GM21381 (cell line): Measurements from ENCODE around the gene MAP2.

Experiments
- ATAC-seq: cut with Tn5 transposase; IDR thresholded peaks from one replicate; pipeline ENCODE4 v1.9.1; 2021; ENCODE audit warnings: mild to moderate bottlenecking, moderate library complexity; ENCODE audit not compliant: unreplicated experiment

Gene MAP2

DNA sequence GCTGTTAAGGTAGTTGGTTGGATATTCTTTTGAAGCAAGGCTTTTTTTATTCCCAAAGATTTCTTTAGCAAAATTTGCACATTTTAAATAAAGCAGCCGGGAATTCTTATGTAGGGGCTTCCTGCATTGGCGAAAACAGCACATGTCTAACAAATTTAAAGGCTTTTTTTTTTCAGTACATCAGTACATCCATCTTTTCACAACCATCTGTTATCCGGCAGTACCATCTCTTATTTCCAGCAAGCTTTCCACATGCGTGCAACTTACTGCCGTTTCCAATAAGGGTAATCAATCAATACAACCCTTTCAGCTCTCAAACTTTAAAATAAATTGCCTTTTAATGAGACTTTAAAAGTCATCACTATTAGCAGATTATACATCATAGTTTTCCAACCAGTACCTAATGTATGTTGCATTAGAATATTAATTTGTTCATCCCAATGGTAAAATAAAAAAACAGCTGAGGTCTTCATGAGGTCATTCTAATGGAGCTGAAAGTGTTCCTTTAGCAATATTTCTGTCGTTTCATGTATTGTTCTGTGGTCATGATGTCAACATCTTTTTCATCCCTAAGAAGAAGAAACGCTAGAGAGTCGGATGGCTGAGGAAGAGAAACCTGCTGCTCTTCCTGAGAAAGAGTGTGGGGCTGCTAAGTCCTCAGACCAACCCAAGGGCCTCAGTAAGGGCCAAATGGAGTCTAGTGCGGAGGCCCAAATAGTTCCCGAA is 266.3 kb downstream of the MAP2 start:
- ATAC-seq = no peak

DNA sequence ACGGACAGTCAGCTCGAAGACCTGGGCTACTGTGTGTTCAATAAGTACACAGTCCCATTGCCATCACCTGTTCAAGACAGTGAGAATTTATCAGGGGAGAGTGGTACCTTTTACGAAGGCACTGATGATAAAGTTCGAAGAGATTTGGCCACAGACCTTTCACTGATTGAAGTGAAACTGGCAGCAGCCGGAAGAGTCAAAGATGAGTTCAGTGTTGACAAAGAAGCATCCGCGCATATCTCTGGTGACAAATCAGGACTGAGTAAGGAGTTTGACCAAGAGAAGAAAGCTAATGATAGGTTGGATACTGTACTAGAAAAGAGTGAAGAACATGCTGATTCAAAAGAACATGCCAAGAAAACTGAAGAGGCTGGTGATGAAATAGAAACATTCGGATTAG is 270.9 kb downstream of the MAP2 start:
- no peak for ATAC-seq

DNA sequence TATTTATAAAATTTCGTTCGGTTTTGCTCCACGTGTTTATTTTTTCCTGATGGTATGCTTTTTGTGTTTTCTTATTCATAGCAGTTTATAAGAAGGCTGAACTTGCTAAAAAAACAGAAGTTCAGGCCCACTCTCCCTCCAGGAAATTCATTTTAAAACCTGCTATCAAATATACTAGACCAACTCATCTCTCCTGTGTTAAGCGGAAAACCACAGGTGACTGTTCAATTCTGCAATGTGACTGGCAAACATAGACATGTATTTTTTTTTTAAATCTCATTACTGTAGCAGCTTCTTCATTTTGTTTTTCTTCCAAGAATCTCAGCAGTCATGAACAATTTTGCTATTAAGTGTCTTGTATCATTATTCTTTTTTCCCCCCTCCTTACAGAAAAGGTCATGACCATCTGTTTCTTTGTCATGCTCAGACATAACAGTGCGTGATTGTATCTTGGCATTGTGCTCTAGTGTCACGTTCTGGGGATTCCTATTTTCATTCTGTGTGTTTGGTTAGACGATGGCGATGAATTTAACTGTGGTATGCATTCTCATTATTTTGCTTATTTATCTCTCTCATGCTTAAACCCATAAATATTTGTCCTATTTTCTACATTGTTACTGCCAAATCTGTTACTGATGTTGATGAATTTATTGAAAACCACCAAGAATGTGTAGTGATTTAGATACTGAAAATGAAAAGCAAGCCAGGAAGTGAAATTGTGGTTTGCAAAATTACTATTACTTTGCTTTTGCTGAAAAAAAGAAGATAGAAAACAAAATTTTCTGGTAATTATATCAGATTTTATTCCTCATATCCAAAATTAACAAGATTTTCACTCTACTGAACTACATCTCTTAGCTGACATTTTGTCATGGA is 273.2 kb downstream of the MAP2 start:
- ATAC-seq = peak; percentile 60

DNA sequence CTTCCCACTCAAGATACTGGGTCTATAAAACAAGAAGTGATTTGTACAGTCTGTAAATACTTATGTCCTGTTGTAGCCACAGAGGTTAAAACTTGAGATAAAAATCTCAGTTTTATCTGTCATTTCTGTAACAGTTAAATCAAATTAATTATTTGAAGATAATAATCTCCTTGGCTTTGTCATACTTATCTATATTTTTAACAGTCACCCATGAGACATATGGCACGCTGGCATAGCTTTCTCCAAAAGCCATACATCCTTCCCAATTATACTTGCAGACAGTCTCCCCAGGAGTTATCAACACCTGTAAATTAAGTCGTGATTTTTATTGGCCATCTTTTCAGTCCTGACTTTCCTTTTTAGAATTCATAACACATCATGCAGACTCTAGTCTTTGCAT is 278.9 kb downstream of the MAP2 start:
- no peak for ATAC-seq

DNA sequence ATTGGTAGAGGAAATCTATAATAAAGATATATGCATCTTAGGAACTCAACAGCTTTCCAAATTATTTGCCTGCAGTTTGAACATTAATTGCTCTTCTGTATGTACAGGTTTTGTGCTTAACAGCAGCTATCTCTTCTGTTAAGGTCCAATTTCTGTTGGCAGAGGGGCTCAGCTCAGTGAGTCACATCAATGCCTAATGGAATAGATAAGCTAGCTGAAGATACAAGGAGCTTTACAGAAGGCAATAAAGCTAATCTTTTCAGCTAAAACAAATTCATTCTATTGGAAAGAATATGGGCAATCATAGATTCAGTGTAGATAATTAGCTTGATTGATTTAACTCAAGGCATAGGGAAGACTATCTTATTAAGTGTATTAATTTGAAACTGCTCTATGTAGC is 289.4 kb downstream of the MAP2 start:
- ATAC-seq = no peak

DNA sequence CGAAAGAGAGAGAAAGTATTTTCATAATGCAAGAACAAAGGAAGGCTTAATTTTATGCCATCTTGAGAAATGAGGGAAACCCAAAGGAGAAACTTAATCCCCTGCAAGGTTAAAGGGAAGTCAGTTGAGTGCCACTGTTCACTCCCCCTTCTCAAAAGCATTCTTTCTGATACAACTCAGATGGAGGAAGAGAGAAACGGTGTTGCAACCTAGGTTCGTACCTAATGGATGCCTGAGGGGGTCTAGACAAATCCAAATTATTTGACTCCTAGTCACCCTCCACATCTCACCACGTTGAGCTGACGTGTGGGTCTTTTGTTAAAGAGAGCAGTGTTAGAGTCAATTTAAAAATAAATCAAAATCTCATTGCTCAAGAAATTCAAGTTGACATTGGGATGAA is 295.2 kb downstream of the MAP2 start:
- ATAC-seq = no peak

DNA sequence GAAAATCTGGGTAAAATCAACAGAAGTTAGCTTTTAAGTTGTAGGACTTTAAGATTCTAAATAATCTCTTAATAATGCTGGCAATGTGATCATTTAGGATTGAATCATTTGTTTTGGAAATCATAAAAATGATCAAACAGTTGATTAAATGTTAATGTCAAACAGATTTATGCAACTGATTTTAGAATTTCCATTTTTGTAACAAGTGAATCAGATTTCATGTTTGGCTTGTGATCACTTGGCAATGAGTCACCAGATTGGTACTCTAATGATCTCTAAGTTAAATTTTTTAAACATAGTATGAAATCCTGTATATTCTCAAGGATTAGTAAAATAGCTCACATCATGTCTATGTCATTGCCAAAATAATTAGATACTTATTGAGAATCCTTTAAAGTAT is 297.6 kb downstream of the MAP2 start:
- ATAC-seq = no peak

DNA sequence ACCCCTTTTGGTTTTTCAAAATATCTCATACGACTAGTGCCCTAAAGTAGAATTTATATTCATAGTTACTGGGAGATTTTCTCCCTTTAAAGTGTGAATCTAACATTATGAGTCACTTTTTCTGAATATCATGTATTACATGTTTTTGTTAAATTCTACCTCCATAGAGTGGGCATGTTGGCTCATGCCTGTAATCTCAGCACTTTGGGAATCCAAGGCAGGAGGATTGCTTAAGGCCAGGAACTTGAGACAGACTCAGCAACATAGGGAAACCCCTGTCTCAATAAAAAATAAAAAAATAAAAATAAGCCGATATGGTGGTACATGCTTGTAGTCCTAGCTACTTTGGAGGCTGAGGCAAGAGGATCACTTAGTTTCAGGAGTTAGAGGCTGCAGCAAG is 302.5 kb downstream of the MAP2 start:
- ATAC-seq = no peak

DNA sequence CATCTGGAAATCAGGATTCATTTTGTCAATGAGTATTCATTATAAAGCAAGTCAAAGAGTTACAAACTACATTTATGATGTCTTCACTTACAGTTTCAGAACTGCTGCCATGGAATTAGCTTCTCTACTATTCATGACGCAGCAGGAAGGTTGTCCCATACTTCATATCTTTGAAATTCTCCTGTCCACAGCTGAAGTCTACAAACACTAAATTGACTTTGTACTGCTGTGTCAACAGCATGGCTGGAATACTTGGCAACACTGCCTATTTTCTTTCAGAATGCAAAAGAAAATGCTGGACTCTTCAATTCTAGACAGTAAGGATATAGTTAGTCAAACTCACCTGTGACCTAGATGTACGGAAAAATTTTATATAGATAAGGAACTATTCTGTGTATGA is 303.2 kb downstream of the MAP2 start:
- no peak for ATAC-seq

DNA sequence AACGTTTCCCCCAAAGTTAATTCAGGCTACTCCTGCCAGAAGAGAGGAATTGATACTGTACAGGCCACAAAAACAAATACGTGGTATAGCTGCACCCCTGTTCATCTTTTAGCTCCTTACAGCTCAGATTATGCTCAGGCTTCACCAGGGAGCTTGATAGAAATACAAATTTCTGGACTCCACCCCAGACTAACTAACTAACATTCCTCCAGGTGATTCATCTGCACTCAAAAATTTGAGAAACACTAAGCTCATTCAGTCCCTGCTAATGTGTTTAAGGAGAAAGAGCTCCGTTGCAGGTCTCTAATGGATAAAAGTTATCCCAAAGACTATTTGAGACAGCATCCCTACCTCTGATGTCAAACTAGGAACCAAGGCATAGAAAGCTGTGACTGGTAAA is 311.0 kb downstream of the MAP2 start:
- ATAC-seq = no peak

DNA sequence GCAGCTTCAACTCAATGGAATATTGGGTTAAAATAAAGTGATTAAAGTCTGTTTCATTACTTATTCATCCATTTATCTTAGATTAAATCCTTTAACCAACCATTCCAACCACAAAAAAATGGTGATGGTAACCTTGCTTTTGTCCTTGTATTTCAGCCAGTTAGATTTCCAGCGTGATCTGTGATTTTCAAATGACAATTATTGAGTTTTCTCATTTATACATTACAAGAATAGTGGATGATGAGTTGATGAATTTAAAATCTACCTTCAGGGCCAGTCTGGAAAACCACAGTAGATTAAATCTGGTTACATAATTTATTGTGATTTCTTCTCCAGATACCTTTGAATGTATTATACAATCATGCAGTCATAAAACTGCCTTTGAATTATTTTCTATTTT is 318.1 kb downstream of the MAP2 start:
- no peak for ATAC-seq

DNA sequence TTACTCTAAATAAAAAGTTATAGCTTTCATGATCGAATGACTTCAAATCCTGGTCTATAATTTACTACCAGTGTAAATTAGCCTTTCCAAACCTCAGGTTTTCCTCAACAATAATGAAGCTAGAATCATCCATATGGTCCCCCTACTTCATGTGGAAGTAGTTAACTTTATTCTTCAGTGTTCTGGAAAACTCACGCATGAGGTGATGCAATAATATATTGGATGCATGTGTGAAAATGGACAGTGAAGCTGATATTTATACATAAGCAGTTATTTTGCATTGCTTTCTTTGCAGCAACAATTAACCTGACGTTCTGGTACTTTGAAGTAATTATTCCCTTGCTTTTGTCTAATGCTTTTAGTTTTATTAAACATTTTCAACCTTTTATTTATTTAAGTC is 329.2 kb downstream of the MAP2 start:
- ATAC-seq = no peak

DNA sequence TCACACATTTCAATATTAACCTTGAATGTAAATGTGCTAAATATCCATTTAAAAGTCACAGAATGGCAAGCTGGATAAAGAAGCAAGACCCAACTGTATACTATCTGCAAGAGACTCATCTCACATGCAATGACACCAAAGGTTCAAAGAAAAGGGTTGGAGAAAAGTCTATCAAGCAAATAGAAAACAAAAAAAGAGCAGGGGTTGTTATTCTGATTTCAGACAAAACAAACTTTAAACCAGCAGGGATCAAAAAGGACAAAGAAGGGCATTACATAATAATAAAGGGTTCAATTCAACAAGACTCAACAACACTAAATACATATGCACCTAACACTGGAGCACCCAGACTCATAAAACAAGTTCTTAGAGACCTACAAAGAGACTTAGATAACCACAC is 333.3 kb downstream of the MAP2 start:
- no peak for ATAC-seq

DNA sequence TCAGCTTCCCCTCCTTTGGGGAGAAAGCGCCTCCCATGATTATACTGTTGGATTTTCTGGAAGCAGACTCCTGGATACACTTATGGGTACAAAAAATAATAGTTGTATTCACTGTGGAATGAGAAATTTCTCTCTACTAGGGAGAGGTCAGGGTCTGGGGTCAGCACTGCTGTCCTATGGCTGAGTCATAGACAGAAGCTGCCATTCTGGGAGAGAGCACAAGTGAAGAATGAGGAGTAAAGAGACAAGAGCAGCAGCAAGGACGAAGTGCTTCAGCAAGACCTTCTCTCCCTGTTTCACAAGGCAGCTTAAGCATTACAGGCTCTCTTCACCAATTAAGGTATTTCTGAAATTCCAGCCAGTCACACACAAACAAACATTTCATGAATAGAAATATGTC is 337.7 kb downstream of the MAP2 start:
- ATAC-seq = no peak

DNA sequence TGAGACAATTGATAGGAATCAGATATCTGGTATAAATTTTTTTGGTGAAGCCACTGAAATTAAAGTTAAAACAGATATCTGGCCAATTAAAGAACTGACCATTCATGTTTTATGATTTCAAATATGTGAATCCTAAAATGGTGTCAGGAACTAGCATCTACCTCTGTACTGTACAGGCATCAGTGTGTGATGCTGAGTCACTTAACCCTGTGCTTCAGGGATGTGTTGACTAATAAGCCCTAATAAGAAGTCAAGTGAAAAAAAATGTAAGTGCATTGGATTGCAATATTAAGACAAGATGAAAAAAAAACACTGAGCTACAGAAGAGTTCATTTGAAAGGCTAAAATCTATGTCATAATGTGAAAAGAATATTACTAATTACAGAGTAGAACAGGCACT is 338.7 kb downstream of the MAP2 start:
- ATAC-seq = no peak

DNA sequence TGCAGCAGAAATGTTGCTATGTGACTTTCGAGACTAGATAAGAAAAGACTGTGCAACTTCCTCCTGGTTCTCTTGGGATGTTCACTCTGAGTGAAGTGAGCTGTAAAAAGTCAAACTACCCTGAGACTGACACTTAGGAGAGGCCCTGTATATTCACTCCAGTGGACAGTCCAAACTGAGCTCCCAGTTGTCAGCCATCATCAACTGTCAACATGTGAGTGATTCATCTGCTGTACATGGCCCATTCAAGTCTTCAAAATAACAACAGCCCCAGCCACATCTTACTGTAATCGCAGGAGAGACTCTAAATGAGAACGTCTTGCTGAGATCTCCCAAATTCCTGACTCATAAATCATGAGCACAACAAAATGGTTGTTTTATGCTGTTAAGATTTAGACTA is 339.3 kb downstream of the MAP2 start:
- ATAC-seq = no peak

DNA sequence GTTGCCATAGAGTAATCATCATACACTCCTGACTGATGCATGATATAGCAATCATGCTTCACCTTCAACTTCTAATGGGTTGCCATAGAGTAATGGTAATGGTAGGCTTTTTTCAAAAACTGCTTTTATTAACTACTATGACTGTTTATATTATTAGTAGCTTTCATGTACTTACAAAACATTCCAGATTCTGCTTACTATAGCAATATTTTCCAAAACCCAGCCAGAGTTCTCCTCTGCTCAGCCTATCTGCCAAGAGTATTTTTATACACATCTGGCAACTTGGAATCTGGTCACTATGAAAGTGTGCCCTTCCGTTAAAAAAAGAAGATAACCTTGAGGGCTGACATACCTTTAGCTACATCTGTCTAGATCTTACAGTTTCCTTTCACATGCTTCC is 342.8 kb downstream of the MAP2 start:
- ATAC-seq = no peak

DNA sequence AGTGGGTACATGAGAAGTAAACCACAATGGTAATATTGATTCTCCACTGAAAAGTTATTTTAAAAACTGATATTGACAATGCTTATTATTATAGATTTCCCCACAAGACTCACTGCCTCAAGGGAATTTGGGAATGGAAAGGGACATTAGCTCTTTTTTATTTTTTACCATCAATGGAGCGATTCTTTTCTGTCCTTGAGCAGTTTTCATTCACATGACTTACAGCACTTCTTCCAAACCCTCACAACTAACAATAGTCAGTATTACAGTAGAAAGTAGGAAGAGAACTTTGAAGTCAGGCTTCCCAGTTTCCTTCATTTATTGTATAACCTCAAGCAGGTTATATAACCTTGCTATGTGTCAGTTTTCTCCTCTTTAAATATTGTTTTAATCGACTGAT is 343.5 kb downstream of the MAP2 start:
- no peak for ATAC-seq

DNA sequence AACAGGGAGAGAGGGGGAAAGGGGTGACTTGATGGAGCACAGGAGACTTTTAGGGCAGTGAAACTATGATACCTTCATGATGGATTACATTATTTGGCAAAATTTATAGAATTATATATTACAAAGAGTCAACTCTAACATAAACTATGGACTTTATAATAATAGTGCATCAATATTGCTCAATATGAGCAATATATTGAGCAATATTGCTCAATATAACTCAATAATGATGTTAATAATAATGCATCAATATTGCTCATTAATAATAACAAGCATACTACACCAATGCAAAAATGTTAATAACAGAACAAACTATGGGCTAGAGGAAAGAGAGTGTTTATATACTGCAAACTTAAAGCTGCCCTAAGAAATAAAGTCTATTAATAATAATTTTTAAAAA is 344.7 kb downstream of the MAP2 start:
- ATAC-seq = no peak

DNA sequence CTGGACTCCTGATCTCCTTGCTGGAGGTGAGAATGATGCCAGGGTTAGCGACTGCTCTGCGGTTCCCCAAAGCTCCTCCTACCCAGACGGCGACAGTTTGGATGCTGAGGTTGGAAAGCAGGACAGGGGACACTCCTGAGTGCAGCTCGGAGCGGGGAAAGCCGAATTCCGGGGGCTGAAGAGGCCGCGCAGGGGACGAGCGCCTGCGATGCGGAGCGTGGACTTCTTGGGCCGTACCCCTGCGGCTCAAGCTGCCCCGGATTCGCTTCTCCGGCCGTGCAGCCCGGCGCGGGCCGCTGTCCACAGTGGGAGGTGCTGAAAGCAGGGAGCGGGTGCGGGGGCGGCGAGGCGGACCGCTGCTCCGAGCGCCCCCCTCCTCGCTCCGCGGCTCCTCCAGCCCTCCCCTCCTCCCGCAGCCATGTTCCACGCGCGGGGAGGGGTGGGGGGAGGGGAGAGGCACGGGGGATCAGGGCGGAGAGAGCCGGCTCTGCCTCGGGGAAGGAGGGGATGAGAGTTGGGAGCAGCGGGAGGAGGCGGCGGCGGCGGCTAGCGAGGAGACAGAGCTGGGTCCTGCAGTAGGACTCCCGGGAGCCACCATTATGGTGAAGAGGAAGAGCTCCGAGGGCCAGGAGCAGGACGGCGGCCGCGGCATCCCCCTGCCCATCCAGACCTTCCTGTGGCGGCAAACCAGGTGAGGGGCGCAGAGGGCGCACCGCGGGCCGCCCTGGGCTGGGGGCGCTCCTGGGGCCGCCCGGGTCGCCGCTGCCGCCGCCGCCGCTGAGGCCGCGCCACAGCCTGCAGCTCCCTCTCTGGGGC is 347.8 kb downstream of the MAP2 start, which contains the start of gene UNC80:
UNC80 (plus strand) TSS at position 359 of the 816 bp plus-strand sequence; CDS start at position 600, 241 bp downstream.
- ATAC-seq = peak; percentile 58

DNA sequence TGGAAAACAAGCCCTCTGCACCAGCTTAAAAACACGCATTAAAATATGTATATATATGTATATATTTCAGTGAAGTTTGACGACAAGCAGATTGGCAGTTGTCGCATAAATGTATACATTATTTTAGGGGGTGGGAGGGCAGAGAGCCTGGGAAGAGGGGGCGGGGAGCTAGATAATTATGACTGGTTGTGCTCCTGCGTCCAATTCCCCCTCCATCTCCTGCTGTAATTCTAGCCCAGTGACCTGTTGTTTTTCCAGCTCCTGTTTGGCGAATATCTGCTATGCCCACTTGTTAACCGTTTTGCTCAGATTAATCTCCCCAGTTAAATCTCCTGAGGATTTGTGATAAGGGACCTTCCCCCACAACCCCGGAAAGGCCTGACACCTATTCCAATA is 348.4 kb downstream of the MAP2 start:
- ATAC-seq = no peak
